HG03066 (cell line): ENCODE data around the gene C18orf63.

ENCODE experiments used
- ATAC-seq: cut with Tn5 transposase; IDR thresholded peaks from one replicate; pipeline ENCODE4 v1.9.1; 2021; ENCODE audit warnings: low read depth; ENCODE audit not compliant: unreplicated experiment

C18orf63 gene

DNA sequence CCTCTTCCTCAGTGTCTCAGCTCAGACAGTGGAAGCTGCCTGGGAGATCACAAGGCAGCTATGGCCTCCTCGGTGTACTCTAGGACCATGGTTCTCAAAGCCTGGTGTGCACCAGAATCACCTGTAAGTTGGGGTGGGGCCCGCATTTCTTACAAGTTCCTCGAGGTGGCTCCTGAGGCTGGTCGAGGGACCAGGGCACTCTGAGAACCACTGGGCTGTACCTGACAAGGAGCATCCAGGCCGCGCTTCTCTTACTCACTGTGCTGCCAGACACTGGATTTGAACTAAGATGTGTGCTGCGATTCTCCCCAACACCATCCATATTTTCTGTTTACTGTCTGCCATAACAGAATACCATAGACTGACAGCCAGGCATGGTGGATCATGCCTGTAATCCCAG, 81.9 kb downstream of the C18orf63 start:
- no peak for ATAC-seq

DNA sequence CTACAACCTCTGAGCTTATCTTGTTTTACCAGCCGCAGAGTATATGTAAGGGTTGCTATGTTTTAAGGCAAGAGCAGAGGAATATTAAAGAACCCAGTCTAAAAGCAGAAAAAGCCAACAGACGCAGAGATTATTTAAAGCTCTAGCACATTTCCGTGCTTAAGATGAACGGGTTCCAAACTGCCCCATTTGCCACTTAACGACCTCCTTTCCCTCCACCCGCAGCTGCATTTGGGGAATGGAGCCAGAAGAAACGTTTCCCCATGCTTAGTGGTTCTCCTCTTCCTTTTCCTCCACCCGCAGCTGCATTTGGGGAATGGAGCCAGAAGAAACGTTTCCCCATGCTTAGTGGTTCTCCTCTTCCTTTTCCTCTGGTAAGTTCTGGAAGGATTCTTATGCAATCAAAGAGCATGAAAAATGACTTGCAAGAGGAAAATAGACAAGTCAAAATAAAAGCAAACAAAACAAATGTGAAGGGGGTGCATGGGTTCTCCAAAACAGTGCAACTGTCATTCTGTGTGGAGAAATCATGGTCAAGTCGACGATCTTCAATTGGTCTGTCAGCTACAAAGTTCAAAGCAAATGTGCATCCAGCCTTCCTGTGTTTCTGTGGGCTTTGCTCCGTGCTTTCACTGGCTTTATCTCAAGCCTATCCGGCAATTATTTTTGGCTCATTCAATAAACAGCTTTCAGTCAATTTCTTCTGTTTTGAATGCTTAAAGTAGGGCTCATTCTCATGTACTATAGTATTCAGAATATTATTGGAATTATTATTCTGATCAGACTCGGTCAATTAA, 83.7 kb downstream of the C18orf63 start:
- ATAC-seq, result no peak

DNA sequence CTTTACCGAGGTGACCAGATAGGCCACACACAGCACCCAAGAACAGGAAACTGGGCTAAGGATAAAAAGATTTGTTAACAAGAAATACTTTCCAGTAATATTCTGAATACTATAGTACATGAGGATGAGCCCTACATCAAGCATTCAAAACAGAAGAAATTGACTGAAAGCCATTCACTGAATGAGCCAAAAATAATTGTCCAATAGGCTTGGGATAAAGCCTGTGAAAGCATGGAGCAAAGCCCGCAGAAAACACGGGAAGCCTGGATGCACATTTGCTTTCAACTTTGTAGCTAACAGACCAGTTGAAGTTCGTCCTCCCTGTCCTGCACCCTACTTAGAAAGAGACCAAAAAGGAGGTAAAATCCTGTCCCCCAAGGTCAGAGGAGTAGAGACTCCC, 85.2 kb downstream of the C18orf63 start:
- no peak for ATAC-seq

DNA sequence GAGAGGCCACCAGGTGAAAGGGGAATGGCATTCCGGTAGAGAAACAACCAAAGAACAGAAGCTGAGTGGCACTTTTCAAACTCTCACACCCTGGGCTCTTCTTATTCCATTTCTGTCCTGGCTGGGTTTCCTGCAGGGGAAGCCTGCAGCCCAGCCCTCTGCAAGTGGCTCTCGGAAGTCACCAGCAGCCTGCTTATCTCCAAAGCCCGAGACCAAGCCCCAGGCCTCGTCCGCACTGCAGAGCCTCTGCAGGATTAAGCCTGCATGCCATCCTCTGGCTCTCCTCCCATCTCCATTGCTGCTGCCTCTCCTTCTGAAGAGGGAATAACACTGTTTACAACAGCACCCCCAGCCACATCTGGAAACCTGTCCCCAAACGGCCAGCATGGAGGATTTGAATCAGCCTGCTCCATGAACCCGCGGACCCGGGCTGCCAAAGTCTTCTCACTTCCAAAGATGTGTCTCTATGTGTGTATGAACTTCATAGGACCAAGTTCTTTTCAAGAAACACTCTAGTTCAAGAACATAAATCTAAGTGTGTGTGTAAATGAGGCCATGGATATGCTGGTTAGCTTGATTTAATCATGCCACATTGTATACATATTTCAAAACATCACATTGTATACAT, 87.3 kb downstream of the C18orf63 start:
- no peak for ATAC-seq

DNA sequence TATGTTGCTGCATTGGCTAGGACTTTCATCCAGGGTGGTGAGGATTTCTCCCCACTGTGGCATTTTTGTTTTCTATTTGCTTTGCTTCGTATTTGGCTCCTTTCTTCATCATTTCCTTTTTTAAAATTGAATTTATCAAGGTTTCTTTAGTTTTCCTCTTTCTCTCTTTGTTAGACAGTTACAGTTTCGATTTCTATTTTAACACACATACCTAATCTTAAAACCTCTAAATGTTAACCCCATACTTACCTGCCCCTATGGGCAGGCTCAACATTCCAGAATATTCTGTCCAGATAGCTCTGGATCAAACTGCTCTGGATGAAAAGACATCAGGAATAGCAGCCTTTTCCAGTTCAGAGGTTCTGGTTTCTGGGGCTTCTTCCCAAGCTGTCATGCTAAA, 92.2 kb downstream of the C18orf63 start:
- no peak for ATAC-seq
